Right ventricle myocardium inferior (tissue), 1 donor: Measurements from ENCODE around the gene LPCAT2. TPM values are rescaled to one million over a fixed set of nuclear protein-coding genes. Genes with fewer than 3 reads are reported as not detected.
"Not testable (repeated sequence)": the region's sequence is repeated elsewhere in the genome, so short reads cannot be mapped to it uniquely, and the experiment has no call there.

Experiments
- ATAC-seq: fragments of 200-7000 bp; cut with Tn5 transposase; one replicate; pipeline ENCODE4 v1.9.1; 2020; ENCODE audit warnings: mild to moderate bottlenecking, moderate library complexity
- DNase-seq: peaks from one replicate; pipeline ENCODE4 v3.0.0; 2021; ENCODE audit errors: missing footprints
- intact Hi-C: fragments of 100-400 bp; cut with DNase I; formaldehyde crosslinking; loops from one replicate; pipeline ENCODE4 v1.11.0; 2022
- total RNA-seq: library from RNA; stranded (reverse); fragmentation: NEBNext Ultra II Directional; extraction: Animal tissue kit (Norgen Biotek cat#: 25700); gene quantifications from one replicate; pipeline ENCODE4 v1.2.1, GENCODE V29; 2021
- donor health status: DM: no; HTN: yes; CAD: no; lungs with severe emphysema.

Gene LPCAT2
- total RNA-seq, 1 donor from 2014 or later: 8.6 TPM

DNA sequence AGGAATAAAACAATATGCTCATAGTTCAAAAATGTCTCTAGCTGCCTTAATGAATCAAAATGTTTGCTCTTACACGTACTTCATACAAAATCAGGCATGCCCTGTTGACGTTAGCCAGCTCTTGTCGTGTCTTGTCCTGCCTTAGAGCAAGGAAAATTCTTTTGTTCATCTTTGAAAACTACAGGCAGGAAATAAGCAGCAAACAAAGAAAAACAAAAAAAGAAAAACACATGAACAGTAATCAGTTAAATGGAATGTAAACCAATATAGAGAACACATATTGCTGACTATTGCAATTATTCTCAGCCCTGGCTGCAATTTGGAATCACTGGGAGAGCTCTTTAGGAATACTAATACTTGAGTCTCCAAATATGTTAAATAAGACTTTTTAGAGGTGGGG, 59.3 kb downstream of the LPCAT2 start:
- DNase-seq (no peak), ATAC-seq (no peak)
- intact Hi-C loops: no loop called here

DNA sequence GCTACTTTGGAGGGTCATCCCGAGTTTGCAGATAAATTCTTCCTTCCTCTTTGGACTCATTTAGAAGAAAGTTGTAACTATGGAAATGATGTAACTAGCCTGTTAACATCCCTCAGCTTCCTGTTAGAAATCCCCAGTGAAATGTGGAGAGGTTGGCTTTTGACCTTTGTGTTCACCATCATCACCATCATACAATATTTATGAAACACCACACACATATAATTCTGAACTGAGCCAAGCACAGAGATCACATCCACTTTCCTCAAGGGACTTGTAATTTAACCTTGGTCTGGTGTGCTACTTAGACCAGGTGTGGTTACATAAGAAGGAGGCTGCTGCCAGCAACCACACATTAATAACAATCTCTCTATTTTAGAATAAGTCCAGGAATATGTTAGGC, 60.2 kb downstream of the LPCAT2 start:
- intact Hi-C loops: no loop called here
- DNase-seq (no peak), ATAC-seq (peak; percentile 58)

DNA sequence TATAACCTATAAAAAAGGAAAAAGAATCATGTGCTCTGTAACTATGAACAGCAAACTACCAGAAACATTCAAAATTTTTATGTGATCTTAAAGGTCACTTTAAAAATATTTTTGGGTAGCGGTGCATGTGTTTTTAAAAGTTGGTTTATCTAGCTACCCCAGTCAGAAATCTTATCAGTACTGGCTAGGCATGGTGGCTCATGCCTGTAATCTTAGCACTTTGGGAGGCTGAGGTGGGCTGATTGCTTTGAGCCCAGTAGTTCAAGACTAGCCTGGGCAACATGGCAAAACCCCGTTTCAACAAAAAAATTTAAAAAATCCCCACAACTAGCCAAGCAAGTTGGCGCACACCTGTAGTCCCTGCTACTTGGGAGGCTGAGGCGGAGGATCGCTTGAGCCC, 61.3 kb downstream of the LPCAT2 start:
- intact Hi-C loops: no loop called here
- DNase-seq (no peak), ATAC-seq (no peak)

DNA sequence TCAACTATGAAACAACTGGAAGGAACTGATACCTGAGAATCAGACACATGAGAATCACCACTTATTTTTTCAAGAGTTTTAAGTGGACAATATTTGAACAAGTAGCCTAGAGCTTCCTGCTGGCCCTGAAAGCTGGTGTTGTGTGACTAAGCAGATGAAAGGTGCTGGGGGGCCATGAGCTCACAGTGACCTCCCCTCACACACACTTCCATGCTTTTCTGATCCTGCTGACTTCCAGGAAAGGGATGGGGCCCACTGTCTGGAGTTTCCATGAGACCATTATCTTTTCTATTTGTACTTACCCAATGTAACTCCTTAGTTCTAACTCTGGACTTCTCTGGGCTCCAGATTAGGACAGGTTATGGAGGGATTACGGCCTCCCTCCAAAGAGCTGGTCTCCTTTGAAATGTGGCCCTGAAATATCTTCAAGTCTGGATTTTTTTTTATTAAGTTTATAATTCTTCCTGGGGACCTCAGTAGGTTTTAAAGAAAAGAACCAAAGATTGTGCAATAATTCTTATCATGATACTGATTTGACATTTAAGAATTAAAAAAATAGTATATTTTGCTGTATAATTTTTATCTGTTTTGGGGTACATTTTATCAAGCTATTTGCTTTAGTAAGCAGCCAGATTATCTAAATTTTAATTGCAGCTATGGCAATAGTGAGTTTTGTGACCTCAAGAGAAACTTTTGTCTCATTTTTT, 62.5 kb downstream of the LPCAT2 start:
- ATAC-seq (no peak), DNase-seq (no peak)
- intact Hi-C loops: no loop called here

DNA sequence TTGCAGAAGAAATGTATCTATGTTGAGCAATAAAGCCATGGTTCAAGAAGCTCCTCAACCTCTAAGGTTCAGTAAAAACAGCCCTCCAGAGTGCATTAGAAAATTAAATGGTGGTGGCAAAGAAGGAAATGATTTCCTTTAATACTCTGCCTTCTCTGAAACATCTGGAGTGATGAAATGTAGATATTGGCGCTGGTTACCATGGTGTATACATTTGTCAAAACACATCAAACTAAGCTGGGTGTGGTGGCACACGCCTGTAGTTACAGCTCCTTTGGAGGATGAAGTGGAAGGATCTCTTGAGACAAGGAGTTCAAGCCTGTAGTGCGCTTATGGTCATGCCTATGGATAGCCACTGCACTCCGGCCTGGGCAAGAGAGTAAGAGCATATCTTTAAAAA, 63.6 kb downstream of the LPCAT2 start:
- intact Hi-C loops: no loop called here
- ATAC-seq: no peak
- DNase-seq: peak; percentile 43

DNA sequence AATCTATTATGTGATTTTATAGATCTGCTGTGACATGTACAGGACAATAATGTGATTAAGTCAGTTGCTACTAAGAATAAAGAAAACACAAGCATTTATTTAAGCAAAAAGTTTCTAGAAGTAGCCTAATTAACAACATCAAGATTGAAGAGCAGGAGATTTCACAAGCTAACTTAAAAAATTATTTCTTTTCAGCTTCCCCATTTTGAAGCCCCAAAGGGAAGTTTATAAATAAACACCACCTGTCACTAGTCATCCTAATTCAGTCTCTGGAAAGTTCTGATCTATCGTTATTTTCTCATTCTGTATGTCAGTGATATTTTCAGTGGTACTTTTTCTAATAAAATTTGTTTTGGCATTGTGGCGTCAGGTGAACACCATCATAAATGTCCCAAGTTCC, 65.9 kb downstream of the LPCAT2 start:
- ATAC-seq (no peak), DNase-seq (no peak)
- intact Hi-C loops: no loop called here

DNA sequence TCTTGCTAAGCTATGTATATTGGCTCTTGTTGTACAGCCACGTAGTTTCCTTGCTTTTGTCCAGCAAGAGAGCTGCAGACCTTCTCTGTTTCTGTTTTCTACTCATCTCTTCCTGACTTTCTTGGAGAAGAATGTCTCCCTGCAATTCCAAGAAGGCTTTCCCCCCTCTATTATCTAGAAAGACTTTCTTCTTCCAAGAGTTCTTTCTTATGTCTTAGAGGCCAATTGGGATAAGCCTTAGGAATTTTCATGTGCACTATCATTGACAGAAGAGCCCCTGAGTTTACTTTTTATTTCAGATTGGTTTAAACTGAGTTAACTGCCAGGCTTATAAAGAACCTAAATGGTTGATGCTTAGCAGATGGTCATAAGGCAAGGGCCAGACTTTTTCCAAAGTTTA, 66.6 kb downstream of the LPCAT2 start:
- no peak for ATAC-seq
- intact Hi-C loops: no loop called here
- no peak for DNase-seq

DNA sequence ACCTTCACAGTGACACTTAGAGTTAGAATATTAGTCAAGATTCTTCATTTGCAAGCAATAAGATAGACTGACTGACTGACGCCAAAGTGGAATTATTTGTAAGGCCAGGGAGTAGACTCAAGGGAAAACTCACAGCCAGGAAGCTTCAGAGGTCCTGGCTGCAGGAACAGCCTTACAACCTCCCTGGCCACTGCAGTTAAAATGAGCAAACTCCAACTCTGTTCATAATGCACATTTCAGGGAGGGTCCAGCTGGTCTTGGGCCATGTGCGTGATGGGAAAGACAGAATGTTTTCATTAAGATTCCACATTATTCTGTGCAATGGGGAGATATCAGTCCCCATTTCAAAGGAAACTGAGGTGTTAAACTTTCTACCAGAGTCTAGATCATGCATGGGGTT, 67.5 kb downstream of the LPCAT2 start:
- DNase-seq: peak; percentile 56
- intact Hi-C loops: no loop called here
- ATAC-seq: peak; percentile 93

DNA sequence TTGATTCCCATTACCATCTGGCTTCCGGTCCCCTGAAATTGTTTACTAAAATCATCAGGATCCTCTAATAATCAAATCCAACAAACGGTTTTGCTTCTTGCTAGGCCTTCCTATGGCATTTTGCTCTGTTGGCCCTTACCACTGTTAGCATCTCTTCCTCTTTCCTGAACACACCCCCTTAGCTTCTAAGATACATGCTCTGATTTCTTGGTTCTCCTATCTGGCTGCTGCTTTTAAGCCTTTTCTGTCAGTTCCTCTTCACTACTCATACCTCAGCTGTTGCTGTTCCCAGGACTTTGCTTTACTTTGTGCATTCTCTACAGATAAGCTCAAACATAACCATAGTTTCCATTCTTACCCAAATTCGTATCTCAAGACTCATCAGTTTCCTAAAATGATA, 69.0 kb downstream of the LPCAT2 start:
- ATAC-seq: no peak
- intact Hi-C loops: no loop called here

DNA sequence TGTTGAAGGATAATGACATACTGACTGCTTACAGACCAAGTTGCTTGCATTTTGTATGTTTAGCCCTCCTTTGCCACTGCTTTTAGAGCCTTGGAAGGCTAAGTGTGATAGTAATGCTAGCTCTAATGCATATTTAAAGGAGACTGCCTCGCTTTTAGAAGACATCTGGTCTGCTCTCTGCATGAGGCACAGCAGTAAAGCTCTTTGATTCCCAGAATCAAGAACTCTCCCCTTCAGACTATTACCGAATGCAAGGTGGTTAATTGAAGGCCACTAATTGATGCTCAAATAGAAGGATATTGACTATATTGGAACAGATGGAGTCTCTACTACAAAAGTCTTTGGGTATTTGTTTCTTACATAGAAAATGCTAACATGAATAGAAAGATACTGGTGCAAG, 76.8 kb downstream of the LPCAT2 start:
- DNase-seq (no peak), ATAC-seq (no peak)
- intact Hi-C loops: no loop called here

More for the DNA sequence above, 69.0 kb downstream of the LPCAT2 start:
- no peak for DNase-seq

DNA sequence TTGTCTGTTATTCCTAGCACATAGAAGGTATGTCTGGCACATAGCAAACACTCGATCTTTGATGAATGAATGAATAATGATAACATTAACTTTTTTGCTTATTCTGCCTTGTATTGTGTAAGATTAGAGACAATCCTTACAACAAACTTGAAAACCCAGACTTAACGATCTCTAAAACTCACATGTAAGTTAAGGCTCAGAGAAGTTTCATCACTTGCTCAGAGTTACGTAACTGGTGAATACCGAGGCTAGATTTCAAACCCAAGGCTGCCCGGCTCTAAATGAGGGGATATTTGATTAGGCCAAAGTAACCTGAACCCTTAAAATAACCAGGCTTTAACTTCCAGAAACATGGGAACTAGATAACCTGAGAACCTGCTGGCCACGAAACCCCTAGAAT, 79.9 kb downstream of the LPCAT2 start:
- DNase-seq (no peak), ATAC-seq (no peak)
- intact Hi-C loops: no loop called here

DNA sequence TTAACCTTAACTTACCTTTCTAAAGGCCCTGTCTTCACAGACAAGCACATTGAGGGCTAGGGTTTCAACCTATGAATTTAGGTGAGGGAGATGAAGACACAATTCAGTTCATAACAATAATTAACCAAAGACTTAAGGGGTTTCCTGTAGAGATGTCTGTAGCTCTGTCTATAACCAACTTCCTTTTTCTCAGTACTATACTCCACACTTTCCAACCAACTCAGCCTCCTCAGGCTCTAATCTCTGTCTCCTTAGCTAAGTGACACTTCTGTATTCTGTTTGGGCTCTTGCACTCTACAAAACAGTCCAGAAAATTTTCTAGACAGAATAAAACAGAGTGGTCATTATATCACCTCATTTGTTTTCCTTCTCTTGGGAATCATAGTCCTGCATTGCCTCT, 83.4 kb downstream of the LPCAT2 start:
- ATAC-seq: no peak
- intact Hi-C loops: no loop called here

DNA sequence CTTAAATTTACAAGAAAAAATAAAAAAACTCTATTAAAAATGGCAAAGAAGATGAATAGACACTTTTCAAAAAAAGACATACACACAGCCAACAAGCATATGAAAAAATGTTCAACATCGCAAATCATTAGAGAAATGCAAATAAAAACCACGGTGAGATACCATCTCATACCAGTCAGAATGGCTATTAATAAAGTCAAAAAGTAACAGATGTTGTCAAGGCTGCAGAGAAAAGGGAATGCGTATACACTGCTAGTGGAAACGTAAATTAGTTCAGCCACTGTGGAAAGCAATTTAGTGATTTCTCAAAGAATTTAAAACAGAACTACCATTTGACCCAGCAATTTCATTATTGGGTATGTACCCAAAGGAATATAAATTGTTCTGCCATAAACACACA, 89.1 kb downstream of the LPCAT2 start:
- intact Hi-C loops: no loop called here
- DNase-seq (no peak), ATAC-seq (no peak)

More for the DNA sequence above, 83.4 kb downstream of the LPCAT2 start:
- DNase-seq: no peak

DNA sequence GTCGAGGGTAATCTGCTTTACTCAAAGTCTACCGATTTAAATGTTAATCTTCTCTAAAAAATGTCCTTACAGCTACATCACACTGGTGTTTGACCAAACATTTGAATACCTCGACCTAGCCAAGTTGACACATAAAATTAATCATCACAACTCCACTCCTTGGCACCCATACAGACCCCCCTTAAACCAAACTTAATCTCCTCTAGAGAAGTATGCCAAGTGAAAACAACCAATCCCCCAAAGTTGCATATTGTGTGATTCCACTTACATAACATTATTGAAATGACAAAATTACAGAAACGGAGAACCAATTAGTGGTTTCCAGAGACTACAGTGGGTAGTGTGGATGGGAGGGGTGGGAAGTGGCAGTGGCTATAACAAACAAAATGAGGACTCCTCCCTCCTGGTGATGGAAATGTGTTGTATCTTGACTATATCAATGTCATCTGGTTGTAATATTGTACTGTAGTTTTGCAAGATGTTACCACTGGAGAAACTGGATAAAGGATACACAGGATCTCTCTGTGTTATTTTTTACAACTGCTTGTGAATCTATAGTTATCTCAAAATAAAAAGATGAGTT, 97.0 kb downstream of the LPCAT2 start:
- DNase-seq: no peak
- ATAC-seq: no peak
- intact Hi-C loops: no loop called here

DNA sequence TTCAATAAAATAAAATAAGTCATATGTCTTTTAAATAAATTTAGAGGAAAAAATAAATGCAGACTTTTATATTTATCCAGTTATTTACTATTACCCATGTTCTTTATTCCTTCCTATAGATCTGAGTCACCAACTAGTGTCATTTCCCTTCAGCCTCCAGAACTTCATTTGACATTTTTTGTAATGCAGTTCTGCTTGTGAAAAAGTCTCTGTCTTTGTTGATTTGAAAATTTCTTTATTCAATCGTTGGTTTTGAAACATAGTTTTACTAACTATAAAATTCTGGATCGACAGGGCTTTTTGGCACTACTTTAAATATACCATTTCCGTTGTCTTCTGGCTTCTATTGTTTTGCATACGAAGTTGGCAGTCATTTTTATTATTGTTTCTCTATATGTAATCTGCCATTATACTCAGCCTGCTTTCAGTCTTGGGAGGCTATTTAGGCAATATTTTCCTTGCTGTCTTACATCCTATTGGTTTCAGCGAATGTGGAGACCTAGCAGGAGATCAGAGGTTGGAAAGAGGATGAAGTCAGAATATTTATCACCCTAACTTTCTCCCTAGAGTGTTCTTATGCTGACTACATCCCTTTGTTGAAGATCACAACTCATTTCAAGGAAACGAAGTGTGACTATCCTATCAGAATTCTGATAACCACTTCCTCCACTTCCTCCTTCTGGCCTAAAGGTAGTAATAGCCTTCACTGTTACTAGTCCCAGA, 104.9 kb downstream of the LPCAT2 start:
- ATAC-seq: no peak
- intact Hi-C loops: no loop called here
- DNase-seq: no peak

DNA sequence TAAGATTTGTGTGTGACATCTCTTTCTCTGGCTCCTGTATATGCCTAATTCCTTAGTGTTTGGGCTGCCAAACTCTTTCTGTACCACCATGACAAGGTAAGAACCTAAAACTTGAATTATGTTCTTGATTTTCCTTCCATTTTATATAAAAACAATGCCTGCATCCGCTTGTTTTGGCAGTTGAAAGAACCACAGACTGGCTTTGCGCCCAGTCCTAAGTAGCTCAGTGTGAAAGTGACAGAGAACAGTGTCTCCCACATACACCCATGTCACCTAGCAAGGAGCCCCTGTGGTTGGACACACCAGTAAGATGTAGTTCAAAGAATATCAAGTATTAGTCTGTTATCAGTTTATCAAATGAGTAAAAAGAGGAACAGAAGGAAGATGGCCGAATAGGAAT, 106.2 kb downstream of the LPCAT2 start:
- ATAC-seq: no peak

DNA sequence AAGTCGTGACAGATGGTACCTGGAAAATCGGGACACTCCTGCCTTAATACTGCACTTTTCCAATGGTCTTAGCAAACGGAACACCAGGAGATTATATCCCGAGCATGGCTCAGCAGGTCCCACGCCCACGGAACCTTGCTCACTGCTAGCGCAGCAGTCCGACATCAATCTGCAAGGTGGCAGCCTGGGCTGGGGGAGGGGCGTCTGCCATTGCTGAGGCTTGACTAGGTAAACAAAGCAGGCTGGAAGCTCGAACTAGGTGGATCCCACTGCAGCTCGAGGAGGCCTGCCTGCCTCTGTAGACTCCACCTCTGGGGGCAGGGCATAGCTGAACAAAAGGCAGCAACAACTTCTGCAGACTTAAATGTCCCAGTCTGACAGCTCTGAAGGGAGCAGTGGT, 106.8 kb downstream of the LPCAT2 start:
- ATAC-seq, intact Hi-C loops: not testable (repeated sequence)
- peak; percentile 34 for DNase-seq

More for the DNA sequence above, 106.2 kb downstream of the LPCAT2 start:
- intact Hi-C loops: no loop called here
- no peak for DNase-seq

DNA sequence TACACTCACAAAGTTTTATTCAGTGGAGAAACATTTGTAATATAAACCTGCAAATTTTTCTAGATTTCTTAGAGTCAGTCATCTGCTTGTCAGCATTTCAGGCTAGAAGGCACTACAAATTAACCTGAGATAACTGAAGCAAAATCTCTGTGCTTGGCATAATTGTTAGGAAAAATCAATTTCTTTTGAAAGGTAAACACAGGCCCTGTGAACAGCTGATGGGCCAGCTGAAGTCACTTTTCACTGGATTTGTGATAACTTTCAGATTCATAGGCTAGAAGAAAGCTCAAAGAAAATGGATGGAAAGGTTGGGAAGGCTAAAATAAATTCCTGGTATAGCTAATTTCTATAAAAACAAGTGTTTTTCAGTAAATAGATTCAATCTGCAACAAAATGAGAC, 112.9 kb downstream of the LPCAT2 start:
- ATAC-seq (no peak), DNase-seq (no peak)
- intact Hi-C loops: no loop called here

DNA sequence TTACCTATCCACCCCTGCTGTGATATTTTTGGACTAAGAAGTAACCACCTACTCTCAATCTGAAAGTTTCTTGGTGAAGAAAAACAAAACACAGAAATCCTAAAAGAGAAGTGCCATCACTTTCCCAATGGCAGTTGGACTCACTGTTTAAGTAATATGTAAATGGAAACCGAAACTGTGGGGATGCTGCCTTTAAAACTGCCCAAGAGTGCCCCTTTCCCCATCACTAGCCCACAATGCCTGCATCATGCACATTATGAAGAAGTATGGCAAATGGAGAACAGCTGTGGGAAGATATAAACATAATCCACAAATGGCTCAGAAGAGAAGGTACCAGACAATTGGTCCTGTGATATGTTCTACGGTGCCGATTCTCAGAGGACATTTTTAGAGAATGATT, 113.4 kb downstream of the LPCAT2 start:
- DNase-seq: no peak
- no peak for ATAC-seq
- intact Hi-C loops: no loop called here

DNA sequence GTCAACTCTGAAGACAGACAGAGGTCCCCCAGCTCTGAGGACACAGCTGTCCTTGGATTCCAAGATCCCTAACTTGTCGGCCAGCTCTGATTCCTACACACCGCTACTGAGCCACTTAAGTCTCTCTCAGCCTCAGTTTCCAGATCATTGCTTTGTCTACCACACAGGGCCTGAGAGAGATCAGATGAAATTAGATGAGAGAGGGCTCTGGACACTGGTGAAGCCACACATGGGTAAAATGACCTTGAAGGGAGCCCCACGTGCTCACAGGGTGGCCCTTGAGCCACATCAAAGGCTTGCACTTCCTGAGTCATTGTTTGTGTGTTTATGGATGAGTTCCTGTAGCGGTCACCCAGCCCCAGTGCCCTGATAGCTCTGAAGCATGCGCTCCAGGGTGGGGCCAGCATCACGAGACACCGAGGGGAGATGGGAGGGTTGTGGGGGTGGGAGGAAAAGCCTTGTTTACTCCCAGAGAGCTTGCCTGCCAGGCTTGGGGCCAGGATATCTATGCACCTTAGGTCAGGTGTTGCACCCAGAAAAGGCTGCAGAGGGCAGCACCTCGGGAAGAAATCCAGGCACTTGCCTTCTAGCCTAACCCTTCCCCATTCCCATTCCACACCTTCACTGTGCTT, 114.2 kb downstream of the LPCAT2 start:
- no peak for ATAC-seq
- intact Hi-C loops: no loop called here
- no peak for DNase-seq
